ENCODE data around the gene RUSC1.
A peak's percentile ranks its signal among the peaks of the same experiment; 100 is the strongest.
"Not testable (repeated sequence)": the region's sequence is repeated elsewhere in the genome, so short reads cannot be mapped to it uniquely, and the experiment has no call there.

Gene RUSC1, protein sequence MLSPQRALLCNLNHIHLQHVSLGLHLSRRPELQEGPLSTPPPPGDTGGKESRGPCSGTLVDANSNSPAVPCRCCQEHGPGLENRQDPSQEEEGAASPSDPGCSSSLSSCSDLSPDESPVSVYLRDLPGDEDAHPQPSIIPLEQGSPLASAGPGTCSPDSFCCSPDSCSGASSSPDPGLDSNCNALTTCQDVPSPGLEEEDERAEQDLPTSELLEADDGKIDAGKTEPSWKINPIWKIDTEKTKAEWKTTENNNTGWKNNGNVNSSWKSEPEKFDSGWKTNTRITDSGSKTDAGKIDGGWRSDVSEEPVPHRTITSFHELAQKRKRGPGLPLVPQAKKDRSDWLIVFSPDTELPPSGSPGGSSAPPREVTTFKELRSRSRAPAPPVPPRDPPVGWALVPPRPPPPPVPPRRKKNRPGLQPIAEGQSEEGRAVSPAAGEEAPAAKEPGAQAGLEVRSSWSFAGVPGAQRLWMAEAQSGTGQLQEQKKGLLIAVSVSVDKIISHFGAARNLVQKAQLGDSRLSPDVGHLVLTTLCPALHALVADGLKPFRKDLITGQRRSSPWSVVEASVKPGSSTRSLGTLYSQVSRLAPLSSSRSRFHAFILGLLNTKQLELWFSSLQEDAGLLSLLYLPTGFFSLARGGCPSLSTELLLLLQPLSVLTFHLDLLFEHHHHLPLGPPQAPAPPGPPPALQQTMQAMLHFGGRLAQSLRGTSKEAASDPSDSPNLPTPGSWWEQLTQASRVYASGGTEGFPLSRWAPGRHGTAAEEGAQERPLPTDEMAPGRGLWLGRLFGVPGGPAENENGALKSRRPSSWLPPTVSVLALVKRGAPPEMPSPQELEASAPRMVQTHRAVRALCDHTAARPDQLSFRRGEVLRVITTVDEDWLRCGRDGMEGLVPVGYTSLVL

DNA sequence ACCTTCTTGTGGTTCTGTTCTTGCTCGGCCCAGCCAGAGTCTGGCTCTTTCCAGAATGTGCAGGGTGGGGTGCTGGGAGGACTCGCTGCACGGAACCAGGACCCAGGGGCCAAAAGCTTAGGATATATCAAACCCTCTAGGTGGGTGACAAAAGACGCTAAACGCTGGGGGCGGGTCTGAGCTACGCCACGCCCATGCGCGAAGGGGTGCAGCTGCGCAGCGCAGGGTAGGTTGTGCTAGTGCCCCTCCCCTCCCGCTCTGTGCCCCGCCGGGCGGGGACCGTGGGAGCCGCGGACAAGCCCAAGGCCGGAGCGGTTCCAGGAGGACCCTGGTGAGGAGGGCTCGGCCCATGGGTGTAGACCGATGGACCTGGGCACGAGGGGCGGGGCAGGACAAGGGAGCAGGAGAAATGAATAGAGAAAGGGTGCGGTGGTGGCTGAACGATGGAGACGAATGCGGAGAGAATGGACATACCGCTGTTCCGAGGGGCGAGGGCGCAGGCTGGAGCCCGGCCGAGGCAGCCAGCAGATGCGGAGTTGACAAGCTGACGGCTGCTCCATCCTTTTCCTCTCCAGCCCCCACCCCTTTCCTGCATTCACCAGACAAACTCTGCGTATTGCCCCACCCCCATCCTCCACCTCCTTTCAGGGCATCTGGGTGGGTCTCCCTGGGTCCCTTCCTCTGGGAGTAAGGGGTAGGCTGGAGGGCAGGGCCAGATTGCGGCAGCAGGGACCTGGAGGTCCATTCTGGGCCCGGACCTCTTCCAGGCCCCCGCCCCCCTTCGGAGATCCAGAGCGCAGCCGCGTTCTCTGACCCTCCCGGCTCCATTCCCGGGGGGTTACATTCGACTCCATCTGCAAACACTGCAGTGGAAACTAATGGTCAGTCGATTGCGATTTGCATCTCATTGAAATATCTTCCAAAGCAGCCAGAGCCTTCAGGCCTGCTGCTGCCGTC lies at the start of gene RUSC1:
Gene RUSC1 (plus strand): TSS at position 234 of the 957 bp plus-strand sequence. CDS start 880 bp downstream, outside the sequence.
- DNase-seq (ENCODE audit: low read depth in 2 of 2) = peak; percentile 46 to 48

DNA sequence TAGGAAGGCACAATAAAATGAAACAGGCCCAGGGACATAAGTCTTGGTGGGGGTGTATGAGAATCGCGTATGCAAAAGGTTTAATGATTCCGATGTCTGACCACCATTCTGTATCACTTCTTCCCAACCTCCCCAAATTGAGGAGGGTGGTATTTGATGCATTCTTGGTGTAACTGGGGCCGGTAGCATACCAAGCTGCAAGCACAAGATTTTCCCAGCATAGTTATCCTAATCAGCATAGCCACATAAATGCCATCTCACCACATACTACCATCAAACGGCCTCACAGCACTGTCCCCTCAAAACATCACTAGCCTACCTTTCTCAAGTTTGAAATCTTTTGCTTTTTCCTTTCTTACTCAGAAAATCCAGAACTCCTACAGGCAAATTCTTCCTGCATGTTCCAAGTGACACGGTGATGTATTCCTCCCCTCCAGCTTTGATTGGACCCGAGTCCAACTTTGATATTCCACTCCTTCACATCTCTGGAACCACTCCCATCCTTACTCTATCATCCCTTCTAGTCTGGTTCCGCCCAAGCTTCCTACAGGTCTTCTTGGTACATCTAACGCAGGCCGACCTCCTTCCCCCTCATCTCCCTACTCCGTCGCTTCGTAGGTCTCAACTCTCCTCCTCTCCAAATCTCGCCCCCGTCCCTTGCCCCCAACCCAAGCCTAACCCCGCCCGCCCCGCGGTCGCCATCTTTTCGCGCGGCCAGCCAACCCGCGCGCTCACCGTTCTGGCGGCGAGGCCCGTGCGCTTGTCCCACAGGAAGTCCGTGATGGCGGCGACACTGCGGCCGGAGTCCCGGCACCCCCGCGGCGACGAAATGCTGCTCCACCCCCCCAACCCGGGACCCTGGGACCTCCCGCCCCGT lies 48.0 kb upstream of the RUSC1 start:
- DNase-seq (ENCODE audit: low read depth in 2 of 2) = no peak

DNA sequence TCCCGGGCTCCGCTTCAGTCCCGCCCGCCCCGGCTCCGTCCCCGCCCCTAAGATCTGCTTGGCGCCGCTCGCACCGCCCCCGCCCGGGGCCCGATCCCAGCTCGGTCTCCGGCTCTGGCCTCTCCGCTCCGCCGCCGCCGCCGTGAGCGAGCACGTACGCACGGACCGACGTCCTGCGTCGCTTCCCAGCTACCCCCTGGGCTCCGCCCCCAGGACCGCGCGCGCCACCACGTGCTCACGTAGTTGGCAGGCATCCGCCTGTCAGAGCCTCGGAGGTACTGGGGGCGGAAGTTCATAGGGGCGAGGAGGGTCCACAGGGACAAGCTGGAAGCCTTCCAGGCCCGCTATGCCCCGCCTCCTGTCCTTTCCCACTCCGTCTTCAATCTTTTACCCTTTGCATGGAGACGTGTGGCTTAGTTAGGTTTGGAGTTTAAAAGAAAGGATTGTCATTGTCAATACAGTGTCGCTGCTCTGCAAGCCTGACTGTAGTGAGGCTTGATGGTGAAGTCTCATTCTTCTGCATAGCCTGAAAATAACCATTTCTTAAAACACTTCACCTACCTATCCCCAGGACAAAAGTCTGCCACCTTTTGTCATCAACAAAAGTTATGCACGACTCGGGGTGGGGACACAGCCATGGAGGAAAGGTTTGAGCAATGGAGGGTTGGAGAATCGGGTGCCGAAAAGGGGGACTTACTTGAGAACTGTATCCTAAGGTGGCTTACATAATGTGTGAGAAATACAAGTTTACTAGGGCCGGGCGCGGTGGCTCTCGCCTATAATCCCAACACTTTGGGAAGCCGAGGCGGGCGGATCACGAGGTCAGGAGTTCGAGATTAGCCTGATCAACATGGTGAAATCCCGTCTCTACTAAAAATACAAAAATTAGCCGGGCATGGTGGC lies 47.1 kb upstream of the RUSC1 start, which contains the start of gene CLK2:
Gene CLK2 (minus strand): TSS at position 162 of the 903 bp plus-strand sequence. CDS start 2,527 bp downstream, outside the sequence.
- DNase-seq (ENCODE audit: low read depth in 2 of 2) = peak; percentile 88 to 91

DNA sequence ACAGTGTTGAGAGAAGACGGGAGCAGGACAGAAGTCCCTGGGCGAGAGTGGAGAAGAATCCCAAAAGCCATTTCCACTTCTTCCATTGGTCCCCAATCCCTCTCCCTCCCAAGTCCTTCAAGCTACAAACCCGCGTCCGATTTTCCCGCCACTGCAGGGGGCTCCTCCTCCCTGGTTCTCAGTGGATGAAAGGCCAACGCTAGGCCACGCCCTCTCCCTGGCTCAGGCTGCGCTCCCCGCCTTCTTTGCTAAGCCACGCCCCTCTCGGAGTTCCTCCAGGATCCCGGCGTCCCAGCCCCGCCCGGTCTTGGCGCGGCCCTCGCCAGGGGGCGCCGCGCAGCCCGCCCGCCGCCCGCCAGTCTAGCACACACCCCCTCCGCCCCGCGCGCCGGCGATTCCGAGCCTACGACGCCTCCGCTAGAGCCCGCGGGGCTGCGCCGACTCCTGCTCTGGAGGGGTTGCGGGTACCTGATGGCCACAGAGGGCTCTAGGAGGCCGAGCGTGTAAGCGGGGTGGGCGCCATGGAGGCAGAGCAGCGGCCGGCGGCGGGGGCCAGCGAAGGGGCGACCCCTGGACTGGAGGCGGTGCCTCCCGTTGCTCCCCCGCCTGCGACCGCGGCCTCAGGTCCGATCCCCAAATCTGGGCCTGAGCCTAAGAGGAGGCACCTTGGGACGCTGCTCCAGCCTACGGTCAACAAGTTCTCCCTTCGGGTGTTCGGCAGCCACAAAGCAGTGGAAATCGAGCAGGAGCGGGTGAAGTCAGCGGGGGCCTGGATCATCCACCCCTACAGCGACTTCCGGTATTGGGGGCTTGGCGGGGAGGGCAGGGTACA lies 43.4 kb upstream of the RUSC1 start, which contains the start of gene HCN3:
Gene HCN3 (plus strand): TSS at position 394 of the 832 bp plus-strand sequence. CDS start 128 bp downstream, at position 522.
- DNase-seq (ENCODE audit: low read depth in 2 of 2) = peak; percentile 76 to 88

DNA sequence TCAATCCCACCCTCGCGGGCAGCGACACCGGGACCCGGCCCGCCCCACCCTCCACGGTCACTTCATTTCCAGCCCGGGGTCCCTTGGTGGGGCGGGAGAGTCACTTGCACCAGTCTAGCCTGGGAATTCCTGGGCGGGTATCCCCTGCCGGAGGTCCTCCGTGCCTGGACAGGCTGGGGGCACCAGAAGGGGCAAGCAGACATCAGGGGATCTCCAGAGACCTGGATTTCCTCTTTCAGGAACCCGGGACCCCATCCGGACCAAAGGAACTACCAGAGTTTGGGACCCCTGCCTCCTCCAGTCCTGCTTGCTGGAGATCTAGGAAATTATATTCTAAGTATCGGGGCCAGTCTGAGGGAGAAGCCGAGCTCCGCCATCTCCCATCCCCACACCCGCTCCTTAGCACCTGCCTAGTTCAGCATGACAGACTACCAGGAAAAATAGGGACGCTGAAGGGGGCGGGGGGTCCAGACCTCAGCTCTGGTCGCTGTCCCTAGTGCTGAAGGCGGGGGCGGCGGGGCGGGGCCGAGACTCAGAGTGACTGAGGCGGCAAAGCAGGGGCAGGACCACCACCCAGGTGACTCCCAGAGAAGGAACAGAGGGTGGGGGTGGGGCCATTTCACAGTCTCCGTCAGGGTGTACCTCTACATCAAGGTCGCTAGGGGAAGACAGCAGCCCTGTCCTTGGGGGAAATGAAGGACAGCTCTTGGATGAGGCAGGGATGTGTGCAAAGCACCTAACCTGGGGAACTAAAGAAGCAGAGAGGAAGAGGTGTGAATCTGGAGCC lies 42.6 kb upstream of the RUSC1 start:
- DNase-seq (ENCODE audit: low read depth in 2 of 2) = peak; percentile 42 to 44

DNA sequence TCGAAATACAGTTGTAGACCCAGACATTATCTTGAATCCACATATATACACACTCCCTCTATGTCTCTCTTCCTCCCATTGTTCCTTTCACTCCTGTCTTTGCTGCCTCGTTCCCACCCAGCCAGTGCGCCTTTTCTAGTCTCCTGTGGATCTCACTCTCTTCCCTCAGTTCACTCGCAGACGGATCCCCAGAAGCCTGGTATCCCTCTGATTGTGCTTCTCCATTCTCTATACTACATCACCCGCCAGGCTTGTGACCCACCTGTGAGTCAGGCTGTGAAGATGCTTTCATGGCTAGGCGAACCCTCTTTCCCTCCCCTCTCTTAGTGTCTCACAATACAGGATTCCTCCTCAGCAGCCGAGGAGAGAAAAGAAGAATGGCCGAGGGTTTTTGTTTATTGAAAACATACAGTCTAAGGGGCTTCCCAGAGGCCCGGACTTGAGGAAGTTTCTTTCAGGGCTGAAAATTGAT lies 42.0 kb upstream of the RUSC1 start:
- no peak for DNase-seq (ENCODE audit: low read depth in 2 of 2)

DNA sequence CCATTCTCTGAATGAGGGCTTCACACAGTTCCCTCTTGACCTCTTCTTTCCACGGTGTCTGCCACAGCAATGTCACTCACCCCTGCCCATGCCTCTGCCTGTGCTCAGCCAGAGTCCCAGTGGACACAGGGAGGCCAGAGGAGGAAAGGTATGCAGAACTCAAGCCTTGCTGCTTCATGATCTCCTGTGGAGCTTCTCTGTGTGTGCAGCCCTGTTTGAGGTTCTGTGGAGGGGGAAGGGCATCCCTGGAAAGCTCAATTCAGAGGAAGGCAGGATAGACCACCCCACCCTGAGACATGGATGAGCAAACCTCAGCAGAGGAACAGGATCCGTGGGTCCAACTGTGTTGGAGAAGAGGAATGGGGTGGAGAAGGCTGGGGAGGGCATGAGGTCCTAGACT lies 41.4 kb upstream of the RUSC1 start:
- DNase-seq (ENCODE audit: low read depth in 2 of 2) = no peak

DNA sequence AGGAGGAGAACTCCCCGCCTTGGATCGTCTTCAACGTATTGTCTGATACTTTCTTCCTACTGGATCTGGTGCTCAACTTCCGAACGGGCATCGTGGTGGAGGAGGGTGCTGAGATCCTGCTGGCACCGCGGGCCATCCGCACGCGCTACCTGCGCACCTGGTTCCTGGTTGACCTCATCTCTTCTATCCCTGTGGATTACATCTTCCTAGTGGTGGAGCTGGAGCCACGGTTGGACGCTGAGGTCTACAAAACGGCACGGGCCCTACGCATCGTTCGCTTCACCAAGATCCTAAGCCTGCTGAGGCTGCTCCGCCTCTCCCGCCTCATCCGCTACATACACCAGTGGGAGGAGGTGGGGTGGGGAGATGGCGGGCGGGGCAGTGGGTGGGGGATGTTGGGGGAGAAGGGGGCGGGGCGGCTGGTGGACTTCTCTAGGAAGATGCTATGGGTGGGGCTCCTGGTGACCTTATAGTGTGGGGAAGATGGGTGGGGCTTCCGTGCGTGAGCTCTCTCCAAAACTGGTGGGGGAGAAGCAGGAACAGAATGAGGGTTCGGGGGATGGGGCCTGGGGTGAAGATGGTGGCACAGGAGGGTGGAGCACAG lies 38.1 kb upstream of the RUSC1 start:
- no peak for DNase-seq (ENCODE audit: low read depth in 2 of 2)

DNA sequence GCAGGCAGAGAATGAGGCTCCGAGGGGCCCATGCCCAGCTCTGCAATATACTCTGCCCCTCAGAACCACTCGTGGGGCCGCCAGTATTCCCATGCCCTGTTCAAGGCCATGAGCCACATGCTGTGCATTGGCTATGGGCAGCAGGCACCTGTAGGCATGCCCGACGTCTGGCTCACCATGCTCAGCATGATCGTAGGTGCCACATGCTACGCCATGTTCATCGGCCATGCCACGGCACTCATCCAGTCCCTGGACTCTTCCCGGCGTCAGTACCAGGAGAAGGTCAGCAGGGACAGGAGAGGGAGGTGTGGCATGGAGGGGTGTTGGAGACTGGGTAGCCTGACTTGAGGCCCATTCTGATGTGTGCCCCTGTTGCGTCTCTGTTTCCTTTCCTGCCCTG lies 36.2 kb upstream of the RUSC1 start:
- DNase-seq (ENCODE audit: low read depth in 2 of 2) = no peak

DNA sequence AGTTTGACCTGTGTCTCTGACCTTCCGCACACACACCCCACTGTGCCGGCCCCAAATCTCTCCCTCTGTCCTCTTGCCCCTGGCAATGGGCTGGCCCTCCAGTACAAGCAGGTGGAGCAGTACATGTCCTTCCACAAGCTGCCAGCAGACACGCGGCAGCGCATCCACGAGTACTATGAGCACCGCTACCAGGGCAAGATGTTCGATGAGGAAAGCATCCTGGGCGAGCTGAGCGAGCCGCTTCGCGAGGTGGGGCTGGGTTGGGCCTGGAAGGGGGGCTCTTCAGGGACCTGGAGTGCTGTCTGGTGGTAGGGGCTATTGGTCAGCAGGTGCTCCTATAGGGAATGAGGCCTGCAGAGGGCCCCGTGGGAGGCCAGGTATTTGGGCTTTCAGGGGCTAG lies 35.6 kb upstream of the RUSC1 start:
- DNase-seq (ENCODE audit: low read depth in 2 of 2) = no peak

DNA sequence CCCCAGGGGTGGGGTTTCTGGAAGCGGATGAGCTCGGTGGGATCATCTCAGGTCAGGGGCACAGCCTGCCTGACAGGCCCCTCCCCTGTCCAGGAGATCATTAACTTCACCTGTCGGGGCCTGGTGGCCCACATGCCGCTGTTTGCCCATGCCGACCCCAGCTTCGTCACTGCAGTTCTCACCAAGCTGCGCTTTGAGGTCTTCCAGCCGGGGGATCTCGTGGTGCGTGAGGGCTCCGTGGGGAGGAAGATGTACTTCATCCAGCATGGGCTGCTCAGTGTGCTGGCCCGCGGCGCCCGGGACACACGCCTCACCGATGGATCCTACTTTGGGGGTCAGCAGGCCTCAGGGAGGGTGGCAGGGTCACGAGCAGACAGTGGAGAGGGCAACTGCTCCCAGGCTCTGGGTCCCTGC lies 35.1 kb upstream of the RUSC1 start:
- no peak for DNase-seq (ENCODE audit: low read depth in 2 of 2)

DNA sequence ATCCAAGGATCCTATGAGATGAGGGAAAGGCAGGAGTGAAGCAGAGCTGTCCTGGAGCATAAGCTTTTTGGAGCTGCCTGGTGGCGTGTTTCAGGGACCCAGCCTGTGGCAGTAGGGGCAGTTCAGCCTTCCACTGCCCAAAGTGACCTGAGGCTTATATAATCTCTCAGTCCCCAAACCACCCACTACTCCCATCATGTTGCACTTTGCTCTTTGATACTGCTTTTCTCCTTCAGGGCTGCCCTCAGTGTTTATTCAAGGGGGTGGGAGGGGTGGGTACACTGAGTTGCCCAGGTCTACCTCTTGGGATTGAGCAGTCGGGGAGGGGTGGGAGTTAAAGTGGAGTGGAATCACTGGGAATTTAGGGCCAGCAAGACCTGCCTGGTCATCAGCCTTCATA lies 34.1 kb upstream of the RUSC1 start:
- no peak for DNase-seq (ENCODE audit: low read depth in 2 of 2)

DNA sequence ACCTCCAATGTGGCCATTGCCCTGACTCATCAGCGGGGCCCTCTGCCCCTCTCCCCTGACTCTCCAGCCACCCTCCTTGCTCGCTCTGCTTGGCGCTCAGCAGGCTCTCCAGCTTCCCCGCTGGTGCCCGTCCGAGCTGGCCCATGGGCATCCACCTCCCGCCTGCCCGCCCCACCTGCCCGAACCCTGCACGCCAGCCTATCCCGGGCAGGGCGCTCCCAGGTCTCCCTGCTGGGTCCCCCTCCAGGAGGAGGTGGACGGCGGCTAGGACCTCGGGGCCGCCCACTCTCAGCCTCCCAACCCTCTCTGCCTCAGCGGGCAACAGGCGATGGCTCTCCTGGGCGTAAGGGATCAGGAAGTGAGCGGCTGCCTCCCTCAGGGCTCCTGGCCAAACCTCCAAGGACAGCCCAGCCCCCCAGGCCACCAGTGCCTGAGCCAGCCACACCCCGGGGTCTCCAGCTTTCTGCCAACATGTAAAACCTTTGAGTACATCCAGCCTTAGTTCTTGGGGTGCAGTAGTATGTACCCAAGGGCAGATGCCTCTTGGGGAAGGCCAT lies 32.6 kb upstream of the RUSC1 start:
- DNase-seq (ENCODE audit: low read depth in 2 of 2) = no peak

DNA sequence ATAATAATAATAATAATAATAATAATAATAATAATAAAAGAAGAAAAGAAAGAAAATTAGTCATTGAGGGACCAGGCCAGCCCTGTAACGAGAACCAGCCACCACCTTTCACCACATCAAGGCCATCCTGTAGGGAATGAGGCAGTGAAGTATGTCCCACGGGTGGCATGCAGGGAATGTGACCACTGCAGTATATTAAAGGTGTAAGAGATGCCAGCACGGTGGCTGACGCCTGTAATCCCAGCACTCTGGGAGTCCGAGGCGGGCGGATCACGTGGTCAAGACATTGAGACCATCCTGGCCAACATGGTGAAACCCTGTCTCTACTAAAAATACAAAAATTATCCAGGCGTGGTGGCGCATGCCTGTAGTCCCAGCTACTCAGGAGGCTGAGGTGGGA lies 29.7 kb upstream of the RUSC1 start:
- DNase-seq (ENCODE audit: low read depth in 2 of 2) = not testable (repeated sequence)

DNA sequence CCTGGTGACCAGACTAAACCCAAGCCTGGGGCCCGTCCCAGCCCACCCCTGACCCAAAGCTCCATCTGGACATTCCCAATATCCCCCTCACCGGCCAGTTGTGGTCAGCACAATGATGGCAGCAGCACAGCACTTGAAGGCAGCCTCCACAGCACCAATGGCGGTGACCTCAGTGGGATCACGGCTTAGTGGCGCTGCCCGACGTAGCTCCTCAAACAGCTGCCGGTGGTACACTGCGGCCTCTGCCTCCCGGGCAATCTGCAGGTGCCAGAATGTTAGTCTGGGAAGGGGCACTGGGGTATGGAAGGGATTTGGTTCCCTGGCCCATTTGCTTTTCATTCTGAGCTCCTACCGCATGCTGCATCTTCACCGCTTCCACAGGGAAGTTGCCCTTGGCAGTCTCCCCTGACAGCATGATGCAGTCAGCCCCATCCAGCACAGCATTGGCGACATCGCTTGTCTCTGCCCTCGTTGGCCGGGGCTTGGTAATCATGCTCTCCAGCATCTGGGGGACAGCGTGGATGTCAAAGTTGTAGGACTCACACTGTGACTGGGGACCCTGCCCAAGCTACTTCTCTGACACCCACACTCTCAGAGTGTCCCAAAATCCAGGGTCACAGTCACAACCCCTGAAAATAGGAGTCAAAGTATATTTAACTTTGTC lies 27.5 kb upstream of the RUSC1 start:
- DNase-seq (ENCODE audit: low read depth in 2 of 2) = no peak

Data from stimulated activated CD8-positive, alpha-beta memory T cell treated with anti-CD3 and anti-CD28 coated beads, Interleukin-2, amount 100 ng/mL, for 1 hour (primary cell).